NCI-H2029 (cell line): ENCODE results near the gene SAMD10.

Experiments
- DNase-seq: peaks from one replicate; lab custom pipeline; 2025; lab: John Stamatoyannopoulos, UW

Gene SAMD10

DNA sequence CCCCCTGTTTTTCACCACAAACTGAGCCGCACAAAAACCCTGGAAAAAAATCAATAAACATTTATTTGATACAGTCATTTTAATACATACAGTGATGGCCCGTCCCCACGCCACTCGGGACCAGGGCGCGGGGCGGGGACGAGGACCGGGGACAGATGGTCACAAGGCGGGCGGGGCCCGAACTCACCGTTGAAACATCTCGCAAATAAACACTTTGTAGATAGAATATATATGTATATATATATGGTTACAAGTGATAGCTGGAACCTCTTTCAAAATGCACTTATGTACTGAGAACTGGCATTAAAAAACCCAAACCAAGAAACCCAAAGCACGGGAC lies 22.8 kb downstream of the SAMD10 start:
- DNase-seq = no peak

DNA sequence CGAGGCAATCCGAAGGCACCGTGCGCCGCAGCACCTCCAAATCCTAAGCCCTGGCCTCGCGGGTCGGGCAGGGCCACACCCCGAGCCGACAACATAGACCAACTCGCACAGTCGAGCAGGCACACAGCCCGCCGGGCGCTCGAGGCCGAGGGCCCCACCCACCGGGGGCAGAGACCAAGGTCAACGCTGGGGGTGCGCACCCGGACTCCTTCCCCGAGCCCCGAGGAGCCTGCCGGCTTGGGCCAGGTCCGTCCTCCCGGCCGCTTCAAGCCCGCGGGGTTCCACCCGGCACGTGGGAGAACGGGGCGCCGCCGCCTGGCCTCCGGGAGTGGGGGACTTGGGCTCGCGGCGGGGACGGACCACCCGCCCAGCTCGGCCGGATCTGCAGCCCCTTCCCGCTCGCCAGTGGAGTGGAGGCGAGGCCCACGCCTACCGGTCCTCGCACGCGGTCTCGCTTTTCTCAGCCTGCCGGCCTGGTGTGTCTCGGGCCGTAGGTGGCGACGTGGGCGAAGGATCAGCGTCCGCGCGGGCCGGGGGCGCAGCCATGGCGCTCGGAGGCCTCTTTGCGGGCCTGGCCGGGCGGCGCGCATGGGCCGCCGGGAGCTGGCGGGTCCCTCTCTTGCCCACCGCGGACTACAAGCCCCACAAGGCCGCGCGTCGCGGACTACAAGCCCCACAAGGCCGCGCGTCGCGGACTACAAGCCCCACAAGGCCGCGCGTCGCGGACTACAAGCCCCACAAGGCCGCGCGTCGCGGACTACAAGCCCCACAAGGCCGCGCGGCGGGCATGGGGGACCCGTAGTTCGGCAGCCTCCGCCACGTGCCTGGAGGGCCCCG lies 23.4 kb downstream of the SAMD10 start, which contains the start of gene UCKL1:
Gene UCKL1, minus strand, starts transcription at position 590 of the 837 bp plus-strand sequence. Its CDS starts 44 bp downstream, at position 546.
- peak; percentile 93 for DNase-seq

GRCh38 chr20:63955281-63955826 lies 24.1 kb downstream of the SAMD10 start:
- no peak for DNase-seq

GRCh38 chr20:63953764-63954429 lies 25.5 kb downstream of the SAMD10 start:
- DNase-seq = no peak

- DNase-seq = no peak
Observed at GRCh38 chr20:63952769-63953168, 26.7 kb downstream of the SAMD10 start.

GRCh38 chr20:63952210-63952535 lies 27.3 kb downstream of the SAMD10 start:
- DNase-seq = no peak

- no peak for DNase-seq
Observed at GRCh38 chr20:63951398-63952209, 27.8 kb downstream of the SAMD10 start.

DNA sequence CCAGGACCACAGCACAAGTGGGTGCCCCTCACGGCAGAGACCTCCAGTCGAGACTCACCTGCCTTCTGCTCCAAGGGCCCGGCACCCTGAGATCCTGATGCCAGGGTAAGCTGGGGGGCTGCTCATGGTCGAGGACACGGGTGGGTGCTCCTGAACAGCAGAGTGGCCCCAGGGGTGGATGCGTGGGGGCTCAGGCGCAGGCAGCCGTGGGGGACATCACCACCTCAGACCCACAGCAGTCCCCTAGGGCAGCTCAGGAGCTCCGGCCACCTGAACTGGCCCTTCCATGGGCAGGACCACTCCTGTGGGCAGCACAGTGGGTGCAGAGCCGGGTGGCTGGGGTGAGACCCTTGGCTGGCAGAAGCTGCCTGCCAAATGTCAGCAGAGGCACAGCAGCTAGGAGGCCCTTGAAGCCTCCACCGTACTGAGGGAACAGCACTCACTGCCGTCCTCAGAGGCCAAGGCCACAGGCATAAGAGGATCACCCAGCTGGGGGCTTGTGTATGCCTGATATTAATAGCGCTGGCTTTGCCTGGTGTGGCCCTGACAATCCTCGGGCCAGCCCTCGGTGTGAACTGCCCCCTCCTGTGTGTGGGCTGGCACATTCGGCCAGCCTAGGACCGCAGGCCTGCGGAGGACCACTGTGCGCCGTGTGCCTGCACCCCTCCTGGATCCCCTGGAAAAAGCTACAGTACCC lies 28.6 kb downstream of the SAMD10 start:
- DNase-seq = no peak

- no peak for DNase-seq
Observed at GRCh38 chr20:63947638-63948456, 31.6 kb downstream of the SAMD10 start.

- DNase-seq = no peak
Observed at GRCh38 chr20:63946986-63947637, 32.3 kb downstream of the SAMD10 start.

GRCh38 chr20:63945921-63946920 lies 33.2 kb downstream of the SAMD10 start:
- no peak for DNase-seq

GRCh38 chr20:63945031-63945658 lies 34.3 kb downstream of the SAMD10 start:
- no peak for DNase-seq

- DNase-seq = no peak
Observed at GRCh38 chr20:63944078-63944941, 35.1 kb downstream of the SAMD10 start.

DNA sequence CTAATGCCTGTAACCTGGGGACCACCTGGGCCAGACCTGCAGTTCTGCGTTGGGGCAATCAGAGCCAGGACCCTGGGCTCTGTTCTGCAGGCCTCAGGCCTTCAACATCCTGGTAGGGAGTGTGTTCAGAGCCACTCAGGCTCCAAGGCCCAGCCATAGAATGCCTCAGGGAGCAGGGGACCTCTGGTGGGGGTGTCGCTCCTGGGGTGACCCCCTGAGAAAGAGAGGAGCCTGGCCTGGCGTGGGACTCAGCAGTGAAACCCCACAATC lies 35.7 kb downstream of the SAMD10 start:
- DNase-seq = no peak

DNA sequence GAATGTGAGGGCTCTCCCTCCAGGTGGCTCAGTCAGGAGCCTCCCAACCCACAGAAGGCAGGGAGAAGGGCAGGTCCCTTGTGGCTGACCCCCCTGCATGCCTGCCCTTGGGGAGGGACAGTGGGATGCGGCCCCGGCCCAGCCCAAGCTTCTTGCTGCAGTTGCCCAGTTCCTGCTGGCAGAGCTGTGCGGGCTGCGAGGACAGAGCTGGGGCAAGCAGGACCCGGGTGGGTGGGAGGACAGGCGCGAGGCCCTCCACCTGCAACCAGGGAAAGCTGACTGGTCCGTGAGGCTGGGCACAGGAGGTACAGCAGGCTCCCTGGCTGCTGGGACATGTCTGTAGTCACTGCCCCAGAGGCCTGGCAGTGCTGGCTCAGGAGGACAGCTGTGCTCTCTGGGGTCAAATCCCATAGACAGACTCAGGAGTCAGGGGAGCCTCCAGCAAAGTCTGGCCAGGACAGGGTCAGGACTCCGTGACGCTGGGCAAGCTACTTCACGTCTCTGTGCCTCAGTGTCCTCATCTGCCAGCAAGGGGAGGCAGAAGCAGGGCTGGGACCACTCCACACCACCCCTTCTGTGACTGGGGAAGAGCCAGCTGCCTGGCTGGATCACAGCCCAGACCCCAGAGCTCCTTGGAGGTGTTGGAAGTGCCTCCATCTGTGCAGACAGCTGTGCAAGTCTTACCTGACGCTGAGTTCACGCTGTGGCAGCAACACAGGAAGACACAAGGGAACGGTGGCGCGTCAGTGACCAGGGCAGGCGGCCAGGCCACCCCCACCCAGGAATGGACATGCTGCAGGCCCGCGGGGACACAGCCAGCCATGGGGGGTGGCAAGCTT lies 36.3 kb downstream of the SAMD10 start:
- no peak for DNase-seq

DNA sequence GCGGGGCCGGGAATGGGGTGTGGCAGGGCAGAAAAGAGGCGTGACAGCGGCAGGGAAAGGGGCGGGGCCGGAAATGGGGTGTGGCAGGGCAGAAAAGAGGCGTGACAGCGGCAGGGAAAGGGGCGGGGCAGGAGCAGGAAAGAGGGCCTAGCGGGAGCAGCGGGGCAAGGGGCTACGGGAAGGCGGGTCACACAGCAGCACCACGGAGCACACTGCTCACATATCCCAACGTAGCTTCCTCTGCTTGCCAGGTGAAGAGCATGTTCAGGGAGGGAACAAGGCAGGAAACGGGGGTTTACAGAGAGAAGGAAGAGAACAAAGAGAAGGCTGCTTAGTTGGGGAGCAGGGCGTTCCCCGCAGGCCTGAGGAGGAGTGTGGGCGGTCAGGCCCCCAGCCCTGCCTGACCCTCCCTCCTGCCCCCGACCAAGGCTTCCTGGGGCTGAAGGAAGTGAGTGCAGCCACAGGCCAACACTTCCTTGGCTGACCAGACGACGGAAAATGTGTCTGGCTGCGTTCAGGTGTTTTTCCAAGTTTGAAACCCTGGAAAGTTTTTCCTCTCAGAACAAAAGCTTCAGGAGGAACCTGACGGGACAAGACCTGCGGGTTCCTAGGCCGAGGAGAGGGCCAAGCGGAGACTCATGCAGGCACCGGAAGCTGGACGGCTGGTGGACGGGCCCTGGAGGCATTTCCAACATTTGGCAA lies 37.0 kb downstream of the SAMD10 start:
- peak; percentile 14 for DNase-seq
